Central memory CD8-positive, alpha-beta T cell (primary cell): ENCODE data around the gene CFAP251.
"Not testable (repeated sequence)": the region's sequence is repeated elsewhere in the genome, so short reads cannot be mapped to it uniquely, and the experiment has no call there.

Experiments
- ATAC-seq: fragments of 150-1000 bp; cut with Tn5 transposase; replicated peaks from 2 replicates; pipeline ENCODE4 v1.10.0; 2022; ENCODE audit warnings: mild to moderate bottlenecking, moderate FRiP score, moderate number of reproducible peaks; ENCODE audit not compliant: poor library complexity, severe bottlenecking; ENCODE audit errors: extremely low read depth
- DNase-seq, 2 donors: peaks; one replicate each; pipeline ENCODE4 v3.0.0; 2021; ENCODE audit warnings: low spot score in 2 of 2
- H3K27ac Mint-ChIP-seq: one replicate; pipeline ENCODE4 v1.8.0; 2022; ENCODE audit warnings: low read depth, mild to moderate bottlenecking, moderate library complexity, mixed read lengths
- H3K27me3 Mint-ChIP-seq: one replicate; pipeline ENCODE4 v1.8.0; 2022; ENCODE audit warnings: mixed read lengths
- H3K36me3 Mint-ChIP-seq: one replicate; pipeline ENCODE4 v1.8.0; 2022; ENCODE audit warnings: mild to moderate bottlenecking, moderate library complexity, mixed read lengths; ENCODE audit not compliant: insufficient read depth
- H3K4me1 Mint-ChIP-seq: one replicate; pipeline ENCODE4 v1.8.0; 2022; ENCODE audit warnings: mixed read lengths
- H3K4me3 Mint-ChIP-seq: one replicate; pipeline ENCODE4 v1.8.0; 2022; ENCODE audit warnings: mild to moderate bottlenecking, moderate library complexity, mixed read lengths
- H3K9me3 Mint-ChIP-seq: one replicate; pipeline ENCODE4 v1.8.0; 2022; ENCODE audit warnings: mixed read lengths

Gene CFAP251

DNA sequence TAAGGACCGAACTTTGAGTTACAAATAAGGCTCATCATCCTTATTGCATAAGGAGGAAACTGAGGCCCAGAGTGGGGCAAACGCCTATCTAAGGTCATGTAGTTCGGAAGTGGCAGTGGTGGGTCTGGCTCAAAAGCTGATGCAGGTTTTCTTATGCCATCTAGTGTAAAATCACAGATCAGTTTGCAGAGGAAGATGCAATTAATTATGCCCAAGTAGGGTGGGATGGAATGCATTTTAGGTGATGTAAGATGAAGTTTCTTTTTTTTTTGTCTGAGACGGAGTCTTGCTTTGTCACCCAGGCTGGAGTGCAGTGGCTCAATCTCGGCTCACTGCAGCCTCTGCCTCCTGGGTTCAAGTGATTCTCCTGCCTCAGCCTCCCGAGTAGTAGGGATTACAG lies 28.7 kb upstream of the CFAP251 start:
- H3K27ac Mint-ChIP-seq = peak overlapping the region; percentile 96
- peaks cover 37% of the 10 kb centered on the region for H3K4me1 Mint-ChIP-seq
- ATAC-seq, H3K27me3 Mint-ChIP-seq, DNase-seq, H3K9me3 Mint-ChIP-seq: not testable (repeated sequence)
- H3K36me3 Mint-ChIP-seq = peaks cover 25% of the 10 kb centered on the region
- peak overlapping the region; percentile 87 for H3K4me3 Mint-ChIP-seq

DNA sequence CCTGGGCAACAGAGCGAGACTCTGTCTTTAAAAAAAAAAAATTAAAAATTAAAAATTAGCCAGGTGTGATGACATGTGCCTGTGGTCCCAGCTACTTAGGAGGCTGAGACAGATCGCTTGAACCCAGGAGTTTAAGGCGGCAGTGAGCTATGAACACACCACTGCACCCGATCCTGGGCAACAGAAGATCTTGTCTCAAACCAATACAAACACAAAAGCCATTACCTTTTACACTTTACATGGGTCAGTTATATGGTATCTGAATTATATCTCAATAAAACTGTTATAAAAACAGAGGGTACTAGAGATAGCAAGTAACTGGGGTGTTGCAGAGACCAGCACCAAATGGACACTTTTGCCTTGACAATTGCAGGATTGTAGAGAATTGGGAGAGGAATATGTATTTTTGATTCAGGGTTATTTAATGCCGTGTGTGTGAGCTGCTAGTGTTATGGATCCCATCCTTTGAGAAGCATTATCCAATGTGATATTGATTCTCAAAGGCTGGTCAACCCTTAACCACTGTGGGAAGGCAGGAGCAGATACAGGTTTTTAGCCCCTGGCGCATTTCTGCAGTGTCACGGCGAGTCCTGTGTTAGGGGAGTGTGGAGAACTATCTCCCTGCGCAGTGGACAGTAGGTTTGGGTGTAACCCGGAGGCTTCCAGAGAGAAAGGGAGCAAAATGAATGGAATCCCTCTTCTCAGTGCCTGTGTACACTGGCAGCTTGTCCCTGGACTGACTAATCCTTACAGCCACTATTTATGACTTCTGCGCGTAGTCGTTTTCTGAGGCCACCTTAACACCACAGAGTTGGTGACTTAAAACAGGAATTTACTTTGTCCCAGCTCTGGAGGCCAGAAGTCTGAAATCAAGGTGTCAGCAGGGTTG lies 25.5 kb upstream of the CFAP251 start:
- ATAC-seq (no peak), DNase-seq (no peak)
- Mint-ChIP-seq H3K4me3 (no peak overlapping the region), H3K27me3 (no peaks in the 10 kb centered on the region), H3K9me3 (no peaks in the 10 kb centered on the region), H3K27ac (peak overlapping the region; percentile 11), H3K36me3 (peaks cover 47% of the 10 kb centered on the region), H3K4me1 (peaks cover 43% of the 10 kb centered on the region)

DNA sequence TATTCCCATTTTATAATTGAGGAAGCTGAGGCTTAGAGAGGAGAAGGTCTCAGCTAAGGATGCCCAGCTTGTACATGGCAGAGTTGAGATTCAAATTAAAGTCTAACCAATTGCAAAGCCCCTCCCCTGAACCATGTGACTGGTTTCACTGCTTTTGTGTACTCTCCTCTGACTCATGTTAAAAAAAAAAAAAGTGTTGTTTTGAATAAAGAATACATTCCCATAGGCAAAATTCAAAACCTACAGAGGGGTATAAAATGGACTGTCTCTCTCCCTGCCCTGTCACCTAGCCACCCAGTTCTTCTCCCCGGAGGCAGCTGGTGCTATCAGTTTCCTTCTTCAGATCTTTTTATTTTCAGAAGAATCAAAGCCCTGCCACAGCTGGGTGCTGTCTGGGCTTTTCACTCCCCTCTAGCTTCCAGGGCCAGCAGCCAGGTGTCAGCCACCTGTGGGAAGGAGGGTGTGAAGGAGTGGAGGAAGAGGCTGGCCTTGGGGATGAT lies 24.4 kb upstream of the CFAP251 start:
- Mint-ChIP-seq H3K36me3 (peaks cover 46% of the 10 kb centered on the region), H3K27me3 (no peaks in the 10 kb centered on the region), H3K9me3 (no peaks in the 10 kb centered on the region), H3K4me3 (no peak overlapping the region), H3K4me1 (peaks cover 33% of the 10 kb centered on the region), H3K27ac (peak overlapping the region; percentile 59)
- ATAC-seq = no peak
- DNase-seq = no peak

DNA sequence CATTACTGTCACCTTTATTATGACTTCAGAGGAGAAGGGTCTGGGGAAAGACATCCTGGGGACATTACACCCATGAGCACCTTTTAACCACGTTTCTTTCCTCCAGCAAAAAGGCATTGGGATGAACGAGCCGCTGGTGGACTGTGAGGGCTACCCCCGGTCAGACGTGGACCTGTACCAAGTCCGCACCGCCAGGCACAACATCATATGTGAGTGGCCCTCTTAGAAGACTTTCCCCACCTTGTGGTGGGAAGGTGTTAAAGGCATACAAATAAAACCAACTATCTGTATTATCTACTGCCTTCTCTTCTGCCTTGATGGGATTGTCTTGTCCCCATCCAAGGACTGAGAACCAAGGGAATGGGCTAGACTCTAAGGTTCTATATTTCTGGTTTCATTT lies 23.8 kb upstream of the CFAP251 start:
- Mint-ChIP-seq H3K27ac (peak overlapping the region; percentile 86), H3K9me3 (no peaks in the 10 kb centered on the region), H3K4me3 (no peak overlapping the region), H3K36me3 (peaks cover 51% of the 10 kb centered on the region), H3K27me3 (no peaks in the 10 kb centered on the region), H3K4me1 (peaks cover 27% of the 10 kb centered on the region)
- ATAC-seq (no peak), DNase-seq (no peak)

DNA sequence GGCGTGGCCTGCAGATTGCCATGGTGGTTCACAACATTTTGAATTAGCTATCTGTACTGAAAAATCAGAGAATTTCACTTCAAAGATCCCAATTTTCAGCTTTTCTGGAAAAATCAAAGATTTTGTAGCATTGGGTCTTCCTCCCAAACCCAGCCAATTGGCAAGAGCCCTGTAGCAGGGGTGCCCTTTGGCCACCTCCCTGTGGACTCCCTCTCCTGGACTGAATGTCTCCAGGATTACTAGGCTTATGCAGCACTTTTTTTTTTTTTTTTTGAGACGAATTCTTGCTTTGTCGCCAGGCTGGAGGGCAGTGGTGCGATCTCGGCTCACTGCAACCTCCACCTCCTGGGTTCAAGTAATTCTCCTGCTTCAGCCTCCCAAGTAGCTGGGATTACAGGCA lies 20.1 kb upstream of the CFAP251 start:
- DNase-seq (no peak), ATAC-seq (no peak)
- Mint-ChIP-seq H3K27me3 (no peaks in the 10 kb centered on the region), H3K4me1 (peaks cover 17% of the 10 kb centered on the region), H3K27ac (no peak overlapping the region), H3K4me3 (no peak overlapping the region), H3K36me3 (peaks cover 63% of the 10 kb centered on the region), H3K9me3 (no peaks in the 10 kb centered on the region)

DNA sequence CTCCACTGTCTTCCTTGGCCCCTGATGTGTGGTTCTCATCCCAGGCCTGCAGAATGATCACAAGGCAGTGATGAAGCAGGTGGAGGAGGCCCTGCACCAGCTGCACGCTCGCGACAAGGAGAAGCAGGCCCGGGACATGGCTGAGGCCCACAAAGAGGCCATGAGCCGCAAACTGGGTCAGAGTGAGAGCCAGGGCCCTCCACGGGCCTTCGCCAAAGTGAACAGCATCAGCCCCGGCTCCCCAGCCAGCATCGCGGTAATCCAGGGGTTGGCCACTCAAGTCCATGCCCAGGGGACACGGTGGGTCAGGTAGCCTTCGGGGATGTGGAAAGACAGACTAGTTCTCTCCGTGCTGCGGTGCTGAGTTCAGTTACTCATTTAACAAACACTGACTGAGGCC lies 18.8 kb upstream of the CFAP251 start:
- peaks cover 5% of the 10 kb centered on the region for H3K4me1 Mint-ChIP-seq
- no peaks in the 10 kb centered on the region for H3K9me3 Mint-ChIP-seq
- DNase-seq = no peak
- no peak overlapping the region for H3K4me3 Mint-ChIP-seq
- H3K27me3 Mint-ChIP-seq = no peaks in the 10 kb centered on the region
- ATAC-seq = no peak
- H3K27ac Mint-ChIP-seq = no peak overlapping the region
- peaks cover 65% of the 10 kb centered on the region for H3K36me3 Mint-ChIP-seq

DNA sequence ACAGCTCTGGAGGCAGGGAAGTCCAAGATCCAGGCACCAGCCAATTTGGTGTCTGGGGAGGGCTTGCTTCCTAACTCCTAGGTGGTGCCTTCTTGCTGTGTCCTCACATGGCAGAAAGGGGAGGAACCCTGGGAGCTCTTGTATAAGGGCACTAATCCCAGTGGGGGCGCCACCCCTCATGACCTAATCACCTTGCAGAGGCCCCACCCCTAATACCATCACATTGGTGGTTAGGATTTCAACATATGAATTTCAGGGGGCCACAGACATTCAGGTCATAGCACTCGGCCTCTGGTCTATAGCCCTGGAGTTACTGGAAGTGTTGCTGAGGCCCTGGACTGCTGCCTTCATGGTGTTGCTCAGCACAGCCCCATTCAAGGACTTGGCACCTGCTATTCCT lies 15.2 kb upstream of the CFAP251 start:
- no peaks in the 10 kb centered on the region for H3K9me3 Mint-ChIP-seq
- H3K27ac Mint-ChIP-seq = peak overlapping the region; percentile 85
- no peaks in the 10 kb centered on the region for H3K4me1 Mint-ChIP-seq
- ATAC-seq (no peak), DNase-seq (no peak)
- no peak overlapping the region for H3K4me3 Mint-ChIP-seq
- H3K36me3 Mint-ChIP-seq = peaks cover 68% of the 10 kb centered on the region
- H3K27me3 Mint-ChIP-seq = no peaks in the 10 kb centered on the region

DNA sequence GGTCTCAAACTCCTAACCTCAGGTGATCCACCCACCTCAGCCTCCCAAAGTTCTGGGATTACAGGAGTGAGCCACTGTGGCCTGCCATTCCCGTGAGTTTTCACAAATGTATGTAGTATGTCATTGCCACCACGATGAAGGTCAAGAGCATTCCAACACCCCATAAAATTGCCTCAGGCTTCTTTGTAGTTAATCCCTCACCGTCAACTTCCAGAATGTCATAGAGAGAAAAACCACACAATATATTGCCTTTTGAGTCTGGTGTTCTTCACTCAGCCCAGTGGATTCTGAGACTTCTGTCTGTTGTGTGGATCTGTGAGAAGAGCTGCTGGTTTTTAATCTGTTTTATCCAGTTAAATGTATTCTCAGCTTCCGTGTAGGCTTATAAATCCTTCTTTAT lies 12.6 kb upstream of the CFAP251 start:
- peaks cover 7% of the 10 kb centered on the region for H3K4me1 Mint-ChIP-seq
- no peak overlapping the region for H3K4me3 Mint-ChIP-seq
- no peaks in the 10 kb centered on the region for H3K9me3 Mint-ChIP-seq
- no peak overlapping the region for H3K27ac Mint-ChIP-seq
- ATAC-seq (no peak), DNase-seq (no peak)
- H3K27me3 Mint-ChIP-seq = no peaks in the 10 kb centered on the region
- peaks cover 70% of the 10 kb centered on the region for H3K36me3 Mint-ChIP-seq

DNA sequence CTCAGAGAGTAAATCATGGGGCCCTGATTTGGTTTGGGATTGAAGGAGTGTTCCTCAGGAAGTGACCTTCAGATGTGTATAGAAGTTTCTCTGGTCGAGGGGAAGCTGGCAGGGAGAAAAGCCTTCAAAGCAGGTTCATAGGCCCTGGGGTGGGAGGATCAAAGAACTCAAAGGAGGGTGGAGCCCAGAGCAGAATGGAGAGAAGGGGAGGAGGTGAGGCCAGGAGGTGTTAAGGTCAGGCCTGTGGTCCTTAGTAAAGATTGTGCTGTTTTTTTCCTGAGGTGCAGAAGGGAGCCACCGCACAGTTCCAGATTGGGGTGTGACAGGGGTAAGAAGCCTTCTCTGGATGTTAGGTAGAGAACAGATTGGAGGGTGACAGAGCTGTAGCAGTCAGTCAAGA lies 9.7 kb upstream of the CFAP251 start:
- Mint-ChIP-seq H3K4me1 (peaks cover 7% of the 10 kb centered on the region), H3K27ac (peak overlapping the region; percentile 45), H3K27me3 (no peaks in the 10 kb centered on the region), H3K4me3 (no peak overlapping the region), H3K36me3 (peaks cover 77% of the 10 kb centered on the region), H3K9me3 (no peaks in the 10 kb centered on the region)
- ATAC-seq (no peak), DNase-seq (no peak)

DNA sequence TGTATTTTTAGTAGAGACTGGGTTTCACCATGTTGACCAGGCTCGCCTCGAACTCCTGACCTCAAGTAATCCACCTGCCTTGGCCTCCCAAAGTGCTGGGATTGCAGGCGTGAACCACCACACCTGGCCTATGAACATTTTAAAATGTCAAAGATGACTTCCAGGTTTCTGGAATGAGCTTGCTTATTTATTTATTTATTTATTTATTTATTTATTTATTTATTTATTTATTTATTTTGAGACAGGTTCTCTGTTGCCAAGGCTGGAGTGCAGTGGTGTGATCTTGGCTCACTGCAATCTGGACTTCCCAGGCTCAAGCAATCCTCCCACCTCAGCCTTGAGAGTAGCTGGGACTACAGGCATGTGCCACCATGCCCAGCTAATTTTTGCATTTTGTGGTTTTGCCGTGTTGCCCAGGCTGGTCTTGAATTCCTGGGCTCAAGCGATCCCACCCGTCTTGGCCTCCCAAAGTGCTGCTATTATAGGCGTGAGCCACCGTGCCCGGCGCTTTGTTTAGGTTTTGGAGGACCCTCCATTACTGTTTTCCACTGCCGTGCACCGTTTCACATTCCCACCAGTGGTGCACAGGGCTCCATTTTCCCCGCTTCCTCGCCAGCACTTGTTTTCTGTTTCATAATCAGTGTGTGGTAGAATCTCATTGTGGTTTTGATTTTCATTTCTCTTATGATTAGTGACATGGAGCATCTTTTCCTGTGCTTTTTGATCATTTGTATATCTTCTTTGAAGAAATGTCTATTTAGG lies 6.4 kb upstream of the CFAP251 start:
- Mint-ChIP-seq H3K4me3 (no peak overlapping the region), H3K36me3 (peaks cover 61% of the 10 kb centered on the region), H3K27me3 (no peaks in the 10 kb centered on the region), H3K9me3 (no peaks in the 10 kb centered on the region), H3K4me1 (peaks cover 7% of the 10 kb centered on the region), H3K27ac (peak overlapping the region; percentile 62)
- ATAC-seq = no peak
- DNase-seq = no peak

DNA sequence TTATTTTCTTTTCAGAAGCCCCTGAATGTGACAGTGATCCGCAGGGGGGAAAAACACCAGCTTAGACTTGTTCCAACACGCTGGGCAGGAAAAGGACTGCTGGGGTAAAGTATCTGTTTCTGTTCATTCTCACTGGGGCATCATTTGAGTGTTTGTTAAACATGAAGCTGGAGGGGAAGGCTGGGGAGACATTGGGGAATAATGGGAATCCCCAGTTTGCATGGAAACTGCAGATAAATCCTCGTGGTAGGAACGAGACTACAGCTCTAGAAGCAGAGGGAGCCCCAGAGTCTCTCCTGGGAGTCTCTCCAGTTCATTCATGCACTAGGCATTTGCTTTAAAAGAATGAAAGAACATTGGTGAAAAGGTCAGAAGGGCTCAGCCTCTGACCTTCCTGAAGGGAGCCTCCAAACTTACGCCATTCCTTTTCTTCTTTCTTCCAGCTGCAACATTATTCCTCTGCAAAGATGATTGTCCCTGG lies 2.5 kb upstream of the CFAP251 start:
- peaks cover 13% of the 10 kb centered on the region for H3K4me1 Mint-ChIP-seq
- H3K36me3 Mint-ChIP-seq = peaks cover 43% of the 10 kb centered on the region
- no peak for ATAC-seq
- H3K27me3 Mint-ChIP-seq = no peaks in the 10 kb centered on the region
- no peaks in the 10 kb centered on the region for H3K9me3 Mint-ChIP-seq
- no peak overlapping the region for H3K4me3 Mint-ChIP-seq
- no peak for DNase-seq
- no peak overlapping the region for H3K27ac Mint-ChIP-seq

DNA sequence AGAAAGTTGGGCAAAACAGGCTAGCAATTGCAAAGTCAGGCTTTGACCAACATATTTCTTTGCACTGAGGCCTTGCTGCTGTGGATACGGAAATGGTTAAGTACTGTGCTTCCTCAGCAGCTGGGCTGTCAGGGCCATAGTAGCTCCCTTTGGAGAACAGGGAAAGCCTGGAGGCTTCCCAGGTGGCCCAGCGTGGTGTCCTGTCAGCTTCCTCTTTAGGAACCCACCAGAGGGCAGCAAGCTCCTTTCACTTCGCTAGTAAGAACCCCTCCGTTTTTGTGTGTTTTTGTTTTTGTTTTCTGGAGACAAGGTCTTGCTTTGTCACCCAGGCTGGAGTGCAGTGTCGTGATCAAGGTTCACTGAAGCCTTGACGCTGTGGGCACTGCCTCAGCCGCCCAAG lies 1.7 kb upstream of the CFAP251 start:
- ATAC-seq = no peak
- Mint-ChIP-seq H3K4me3 (no peak overlapping the region), H3K9me3 (no peaks in the 10 kb centered on the region), H3K36me3 (peaks cover 34% of the 10 kb centered on the region), H3K27me3 (no peaks in the 10 kb centered on the region), H3K4me1 (peaks cover 18% of the 10 kb centered on the region), H3K27ac (no peak overlapping the region)
- DNase-seq = no peak

DNA sequence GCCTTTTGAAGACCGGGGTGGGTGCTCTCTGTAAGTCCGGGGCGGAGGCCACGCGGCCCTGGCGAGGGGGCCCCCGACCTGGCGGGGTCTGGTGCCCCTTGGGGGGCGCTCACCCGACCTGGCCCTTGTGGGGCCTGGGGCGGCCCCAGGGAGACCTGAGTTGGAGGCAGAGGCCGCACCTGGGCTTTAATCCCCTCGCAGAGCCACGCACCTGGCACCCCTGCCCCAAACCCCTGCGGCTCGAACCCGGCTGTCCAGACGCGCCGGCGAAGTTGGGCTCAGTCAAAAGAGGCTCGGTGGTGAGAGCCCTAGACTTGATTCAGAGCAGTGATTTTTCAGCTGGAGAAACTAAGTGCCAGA lies 267 bp downstream of the CFAP251 start:
- peak overlapping the region; percentile 65 for H3K4me3 Mint-ChIP-seq
- H3K27me3 Mint-ChIP-seq = no peaks in the 10 kb centered on the region
- no peak for DNase-seq
- H3K36me3 Mint-ChIP-seq = peaks cover 18% of the 10 kb centered on the region
- no peaks in the 10 kb centered on the region for H3K9me3 Mint-ChIP-seq
- ATAC-seq = peak; percentile 10
- H3K27ac Mint-ChIP-seq = peak overlapping the region; percentile 91
- peaks cover 18% of the 10 kb centered on the region for H3K4me1 Mint-ChIP-seq
